ENCODE measurements around the gene ARL6IP4. TPM values are rescaled to one million over a fixed set of nuclear protein-coding genes. Genes with fewer than 3 reads are reported as not detected.

ARL6IP4 gene
- total RNA-seq, 1 experiment from 2014 or later: 132 TPM

DNA sequence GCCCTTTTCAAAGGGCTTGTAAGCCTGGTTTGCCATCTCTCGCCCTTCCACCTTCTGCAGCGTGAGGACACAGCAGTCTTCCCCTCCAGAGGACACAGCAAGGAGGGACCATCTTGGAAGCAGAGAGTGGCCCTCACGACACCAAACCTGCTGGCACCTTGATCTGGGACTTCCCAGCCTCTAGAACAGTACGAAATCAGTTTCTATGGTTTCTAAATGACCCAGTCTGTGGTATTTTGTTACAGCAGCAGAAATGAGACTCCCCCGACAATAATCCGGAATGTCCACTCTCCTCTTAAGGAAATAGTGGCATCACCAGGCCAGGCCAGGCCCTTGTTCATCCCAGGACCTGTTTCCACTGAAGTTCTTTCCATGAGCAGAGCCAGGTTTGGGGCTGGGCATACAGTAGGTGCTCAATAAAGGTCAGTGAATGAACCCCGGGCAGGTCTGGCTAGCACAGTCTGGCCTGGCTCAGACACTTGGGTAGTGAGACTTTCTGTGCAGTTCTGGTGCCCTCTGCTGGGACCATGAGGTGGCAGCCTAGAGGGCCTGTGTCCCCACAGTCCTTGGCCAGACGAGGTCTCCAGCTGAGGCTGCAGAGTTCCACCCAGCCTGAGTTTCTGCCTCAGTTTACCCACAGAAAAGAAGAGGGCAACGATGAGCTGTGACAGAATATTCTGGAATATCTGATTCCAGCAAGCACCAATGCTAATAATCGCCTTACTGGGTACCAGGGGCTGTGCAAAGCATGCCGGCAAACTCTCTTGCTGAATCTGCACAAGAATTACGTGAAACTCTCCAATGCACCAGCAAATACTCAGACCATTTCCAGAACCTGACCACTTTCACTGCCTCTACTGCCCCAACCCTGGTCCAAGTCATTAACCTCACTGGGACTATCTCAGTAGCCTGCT lies 28.2 kb upstream of the ARL6IP4 start:
- Histone ChIP-seq H3K4me2 (ENCODE audit: insufficient read depth, insufficient read length, low read length) (no peak overlapping the region), H3K23ac (ENCODE audit: insufficient read length, low read depth, low read length) (no peak overlapping the region)

More for the DNA sequence above, 28.2 kb upstream of the ARL6IP4 start:
- Histone ChIP-seq H3K27me3 (ENCODE audit: insufficient read depth, low read length) (no peaks in the 10 kb centered on the region), H3K4ac (ENCODE audit: low read depth, low read length) (no peak overlapping the region), H4K8ac (replicated peaks; ENCODE audit: insufficient read length, low read depth, low read length) (no peak overlapping the region), H3K9me3 (ENCODE audit: control insufficient read depth, low read depth, low read length) (no peaks in the 10 kb centered on the region), H4K20me1 (ENCODE audit: control insufficient read depth, insufficient read depth, insufficient read length) (peaks cover 3% of the 10 kb centered on the region), H4K91ac (ENCODE audit: insufficient read length, low read depth, low read length) (no peak overlapping the region), H2BK120ac (ENCODE audit: low read depth, low read length, poor library complexity, severe bottlenecking) (no peak overlapping the region), H3K79me2 (ENCODE audit: insufficient read depth, low read length) (no peaks in the 10 kb centered on the region), H3K18ac (ENCODE audit: insufficient read length, low read depth, low read length) (no peak overlapping the region), H2BK20ac (ENCODE audit: low read depth, low read length, poor library complexity, severe bottlenecking) (no peak overlapping the region), H3K56ac (ENCODE audit: insufficient read length, low read depth, low read length) (no peak overlapping the region), H2AK5ac (ENCODE audit: insufficient read length, low read length) (no peak overlapping the region), H2BK15ac (ENCODE audit: low read depth, low read length) (no peak overlapping the region), H3T11ph (ENCODE audit: low read length) (no peak overlapping the region), H3K27ac (ENCODE audit: insufficient read length, low read depth, low read length) (no peak overlapping the region), H3K4me1 (ENCODE audit: insufficient read depth, low read length) (no peaks in the 10 kb centered on the region), H2BK12ac (ENCODE audit: insufficient read length, low read depth, low read length) (no peak overlapping the region), H4K5ac (ENCODE audit: insufficient read length, low read depth, low read length) (no peak overlapping the region), H3K9ac (ENCODE audit: extremely low read depth, insufficient read length, low read length) (no peak overlapping the region), H2BK5ac (ENCODE audit: insufficient read length, low read length) (no peak overlapping the region), H3K23me2 (ENCODE audit: insufficient read length, low read depth, low read length, poor library complexity, severe bottlenecking) (no peaks in the 10 kb centered on the region), H3K14ac (ENCODE audit: insufficient read depth, low read length) (no peak overlapping the region), H3K79me1 (ENCODE audit: insufficient read depth, low read depth, low read length, poor library complexity, severe bottlenecking) (no peaks in the 10 kb centered on the region), H2AFZ (ENCODE audit: low read length) (no peak overlapping the region)
- WGBS (ENCODE audit: extremely low coverage, insufficient read length, low lambda C conversion rate): no CpG with 5 or more reads among the region's 12 CpGs
- no peaks in the 10 kb centered on the region for H3K36me3 Mint-ChIP-seq (ENCODE audit: insufficient read depth in 1 of 3, low read depth in 3 of 3)
- no peaks in the 10 kb centered on the region for H3K9me3 Mint-ChIP-seq
- DNase-seq: peak; percentile 76
- H3K27ac Mint-ChIP-seq: no peak overlapping the region; a peak in 1 of 7 replicates
- no peak overlapping the region for H3K4me3 Mint-ChIP-seq
- H3K4me1 Mint-ChIP-seq: peaks cover 0 to 2% of the 10 kb centered on the region in 2 experiments; a peak in 1 of 4 replicates
- peaks cover 46% of the 10 kb centered on the region for H3K27me3 Mint-ChIP-seq (ENCODE audit: low read depth)
- TF ChIP-seq, protein P1, sequence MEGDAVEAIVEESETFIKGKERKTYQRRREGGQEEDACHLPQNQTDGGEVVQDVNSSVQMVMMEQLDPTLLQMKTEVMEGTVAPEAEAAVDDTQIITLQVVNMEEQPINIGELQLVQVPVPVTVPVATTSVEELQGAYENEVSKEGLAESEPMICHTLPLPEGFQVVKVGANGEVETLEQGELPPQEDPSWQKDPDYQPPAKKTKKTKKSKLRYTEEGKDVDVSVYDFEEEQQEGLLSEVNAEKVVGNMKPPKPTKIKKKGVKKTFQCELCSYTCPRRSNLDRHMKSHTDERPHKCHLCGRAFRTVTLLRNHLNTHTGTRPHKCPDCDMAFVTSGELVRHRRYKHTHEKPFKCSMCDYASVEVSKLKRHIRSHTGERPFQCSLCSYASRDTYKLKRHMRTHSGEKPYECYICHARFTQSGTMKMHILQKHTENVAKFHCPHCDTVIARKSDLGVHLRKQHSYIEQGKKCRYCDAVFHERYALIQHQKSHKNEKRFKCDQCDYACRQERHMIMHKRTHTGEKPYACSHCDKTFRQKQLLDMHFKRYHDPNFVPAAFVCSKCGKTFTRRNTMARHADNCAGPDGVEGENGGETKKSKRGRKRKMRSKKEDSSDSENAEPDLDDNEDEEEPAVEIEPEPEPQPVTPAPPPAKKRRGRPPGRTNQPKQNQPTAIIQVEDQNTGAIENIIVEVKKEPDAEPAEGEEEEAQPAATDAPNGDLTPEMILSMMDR (conservative IDR thresholded peaks at IDR 0.05): peak; percentile 88
